PC-9 (cell line): Measurements from ENCODE around the gene BCDIN3D.

Source experiments
- CTCF ChIP-seq: fragments of 200-600 bp; sonication (generic); conservative IDR thresholded peaks from 2 replicates; pipeline ENCODE4 v1.6.1; 2017; ENCODE audit warnings: mixed run types, antibody characterized with exemption, mild to moderate bottlenecking, moderate library complexity
- EZH2 ChIP-seq: fragments of 200-600 bp; sonication (generic); IDR thresholded peaks from 2 replicates; pipeline ENCODE4 v1.8.0; 2017; ENCODE audit warnings: antibody characterized with exemption, low read depth

- TF ChIP-seq CTCF (no peak), EZH2 (no peak)
These were observed 55.2 kb downstream of the BCDIN3D start for GRCh38 chr12:49787672-49788071.
